ENCODE results near the gene MRPL24.

DNA sequence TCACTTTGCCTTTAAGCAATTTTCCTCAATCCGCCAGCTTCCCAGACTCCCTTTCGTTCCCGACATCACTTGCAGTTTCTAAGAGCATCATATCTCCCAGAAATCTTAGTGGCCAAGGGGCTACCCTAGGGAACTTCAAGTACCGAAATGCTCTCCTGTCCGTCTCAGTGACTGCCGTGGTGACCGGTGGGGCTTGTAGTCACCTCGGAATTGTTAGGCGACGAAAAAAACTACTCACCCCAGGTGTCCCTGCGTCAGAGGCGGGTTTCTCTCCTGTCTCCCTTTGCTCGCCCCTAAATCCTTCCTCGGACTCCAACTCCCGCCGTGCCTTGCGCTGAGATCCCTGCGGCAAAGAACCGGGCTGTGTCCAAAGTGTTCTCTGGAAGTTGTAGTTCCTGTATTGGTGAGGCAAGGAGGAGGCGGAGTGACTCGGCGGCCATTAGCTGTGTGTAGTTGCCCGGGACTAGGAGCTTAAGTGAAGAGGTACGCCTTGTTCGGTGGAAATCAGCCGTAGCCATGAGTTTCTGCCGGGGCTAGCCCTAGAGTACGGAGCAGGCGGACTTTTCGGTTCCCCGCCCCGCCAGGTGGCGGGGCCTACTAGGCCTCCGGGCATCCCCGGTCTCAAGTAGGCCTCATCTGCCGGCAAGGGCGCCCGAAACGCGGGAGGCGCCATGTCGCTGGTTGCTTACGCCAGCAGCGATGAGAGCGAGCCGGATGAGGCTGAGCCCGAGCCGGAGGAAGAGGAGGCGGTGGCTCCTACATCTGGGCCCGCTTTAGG is 26.4 kb upstream of the MRPL24 start, which contains the start of gene PRCC:
- TF ChIP-seq CTCF (IDR thresholded peaks at IDR 0.05 in 8 of 11, conservative IDR thresholded peaks at IDR 0.05 in 3 of 11): peak in 3 of 11 experiments; percentile 8 to 21 (median 9)
- peak in 2 of 3 donors; percentile 13 to 53 for TF ChIP-seq POLR2A (IDR thresholded peaks at IDR 0.05)
- TF ChIP-seq POLR2AphosphoS5 (IDR thresholded peaks at IDR 0.05): peak; percentile 84 to 94 (median 86)

Data from spleen (tissue), 7 donors.